ENCODE results near the gene DRAP1.

DNA sequence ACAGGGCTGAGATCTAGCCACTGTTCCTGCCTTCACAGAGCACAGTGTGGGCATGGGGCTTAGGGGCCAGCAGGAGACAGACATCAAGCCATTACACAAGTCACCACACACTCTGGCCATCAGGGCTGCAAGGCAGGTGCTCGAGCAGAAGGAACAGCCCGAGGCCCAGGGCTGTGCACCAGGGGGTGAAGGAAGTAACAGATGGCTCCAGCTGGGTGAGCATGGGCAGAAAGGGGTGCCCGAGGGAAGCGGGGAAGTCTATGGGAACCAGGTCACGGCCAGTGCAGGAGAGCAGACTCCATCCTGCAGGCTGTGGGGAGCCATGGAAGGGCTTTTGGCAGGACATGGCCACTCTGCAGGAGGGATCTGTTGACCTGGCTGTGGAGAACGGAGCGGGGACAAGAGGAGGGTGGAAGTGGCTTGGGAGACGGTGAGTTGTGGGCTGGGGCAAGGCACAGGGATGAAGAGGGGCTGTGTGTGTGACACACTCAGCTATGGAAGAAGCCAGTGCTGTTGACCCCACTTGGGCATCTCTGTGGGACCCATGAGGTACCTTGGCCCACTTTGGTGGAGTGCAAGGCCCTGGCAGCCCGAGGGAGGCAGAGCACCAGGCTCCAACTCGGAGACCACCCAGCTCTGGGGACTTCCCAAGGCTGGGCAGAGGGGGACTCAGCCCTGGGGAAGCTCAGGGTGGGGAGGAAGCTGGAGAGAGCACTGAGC lies 4.0 kb upstream of the DRAP1 start:
- TF ChIP-seq YY1 (IDR thresholded peaks at IDR 0.05; ENCODE audit: low read depth), result no peak
- TF ChIP-seq, protein P1, sequence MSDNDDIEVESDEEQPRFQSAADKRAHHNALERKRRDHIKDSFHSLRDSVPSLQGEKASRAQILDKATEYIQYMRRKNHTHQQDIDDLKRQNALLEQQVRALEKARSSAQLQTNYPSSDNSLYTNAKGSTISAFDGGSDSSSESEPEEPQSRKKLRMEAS (IDR thresholded peaks at IDR 0.05), result no peak
